Uterus (tissue), 2 donors: ENCODE measurements around the gene PPIP5K2.

ENCODE experiments used
- POLR2A ChIP-seq, 2 donors: fragments of 450-650 bp; IDR thresholded peaks; one replicate each; pipeline ENCODE4 v1.6.1; 2016; ENCODE audit warnings: antibody characterized with exemption in 2 of 2, mild to moderate bottlenecking in 1 of 2, moderate library complexity in 1 of 2
- TF ChIP-seq, protein P1 (sequence below), 4 experiments: fragments of 200-600 bp in 2 of 4; fragments of 450-650 bp in 2 of 4; sonication (generic) in 2 of 4; IDR thresholded peaks; one replicate each; pipeline ENCODE4 v1.5.1; 2016 to 2019; ENCODE audit warnings: antibody characterized with exemption in 4 of 4, mild to moderate bottlenecking in 2 of 4, moderate library complexity in 1 of 4

- TF ChIP-seq, protein P1, sequence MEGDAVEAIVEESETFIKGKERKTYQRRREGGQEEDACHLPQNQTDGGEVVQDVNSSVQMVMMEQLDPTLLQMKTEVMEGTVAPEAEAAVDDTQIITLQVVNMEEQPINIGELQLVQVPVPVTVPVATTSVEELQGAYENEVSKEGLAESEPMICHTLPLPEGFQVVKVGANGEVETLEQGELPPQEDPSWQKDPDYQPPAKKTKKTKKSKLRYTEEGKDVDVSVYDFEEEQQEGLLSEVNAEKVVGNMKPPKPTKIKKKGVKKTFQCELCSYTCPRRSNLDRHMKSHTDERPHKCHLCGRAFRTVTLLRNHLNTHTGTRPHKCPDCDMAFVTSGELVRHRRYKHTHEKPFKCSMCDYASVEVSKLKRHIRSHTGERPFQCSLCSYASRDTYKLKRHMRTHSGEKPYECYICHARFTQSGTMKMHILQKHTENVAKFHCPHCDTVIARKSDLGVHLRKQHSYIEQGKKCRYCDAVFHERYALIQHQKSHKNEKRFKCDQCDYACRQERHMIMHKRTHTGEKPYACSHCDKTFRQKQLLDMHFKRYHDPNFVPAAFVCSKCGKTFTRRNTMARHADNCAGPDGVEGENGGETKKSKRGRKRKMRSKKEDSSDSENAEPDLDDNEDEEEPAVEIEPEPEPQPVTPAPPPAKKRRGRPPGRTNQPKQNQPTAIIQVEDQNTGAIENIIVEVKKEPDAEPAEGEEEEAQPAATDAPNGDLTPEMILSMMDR (IDR thresholded peaks at IDR 0.05): no peak
- TF ChIP-seq POLR2A (IDR thresholded peaks at IDR 0.05): no peak
Measured at GRCh38 chr5:103249068-103249467, 129.0 kb downstream of the PPIP5K2 start.
